T-helper 17 cell (primary cell): ENCODE data around the gene ZDHHC8. TPM values are rescaled to one million over a fixed set of nuclear protein-coding genes. Genes with fewer than 3 reads are reported as not detected.

ENCODE experiments used
- ATAC-seq: fragments of 150-1000 bp; cut with Tn5 transposase; 2 replicates; pipeline ENCODE4 v1.10.0; 2021; ENCODE audit warnings: mild to moderate bottlenecking, moderate library complexity
- DNase-seq, 3 donors: peaks; one replicate each; pipeline versions ENCODE4 v3.0.0 to v3.0.0-alpha.2; 2020 to 2021
- H3K9me3 ChIP-seq: one replicate; pipeline ENCODE4 v1.7.0; 2013; ENCODE audit warnings: low read length, mild to moderate bottlenecking; ENCODE audit not compliant: control insufficient read depth, poor library complexity, severe bottlenecking
- H3K27ac Mint-ChIP-seq: one replicate; pipeline ENCODE4 v1.8.0; 2022; ENCODE audit warnings: mild to moderate bottlenecking, moderate library complexity, mixed read lengths
- H3K27me3 Mint-ChIP-seq: one replicate; pipeline ENCODE4 v1.8.0; 2022; ENCODE audit warnings: mixed read lengths
- H3K36me3 Mint-ChIP-seq: one replicate; pipeline ENCODE4 v1.8.0; 2022; ENCODE audit warnings: low read depth, mixed read lengths
- H3K4me1 Mint-ChIP-seq: one replicate; pipeline ENCODE4 v1.8.0; 2022; ENCODE audit warnings: mild to moderate bottlenecking, mixed read lengths
- H3K4me3 Mint-ChIP-seq: one replicate; pipeline ENCODE4 v1.8.0; 2022; ENCODE audit warnings: mild to moderate bottlenecking, moderate library complexity, mixed read lengths
- total RNA-seq, 4 donors: library from RNA in 2 of 4; stranded (reverse) in 2 of 4; gene quantifications; one replicate each; pipeline ENCODE4 v1.2.3 and lab custom pipeline; 2022 to 2026

Gene ZDHHC8
- total RNA-seq, 2 donors from 2014 or later = 60.1 to 75.8 TPM

GRCh38 chr22:20090730-20091240 lies 40.8 kb upstream of the ZDHHC8 start:
- H3K27ac Mint-ChIP-seq = peak overlapping the region; percentile 51
- peaks cover 19% of the 10 kb centered on the region for H3K36me3 Mint-ChIP-seq
- no peaks in the 10 kb centered on the region for H3K27me3 Mint-ChIP-seq
- peaks cover 21% of the 10 kb centered on the region for H3K4me1 Mint-ChIP-seq
- ATAC-seq = no peak
- H3K9me3 ChIP-seq = no peaks in the 10 kb centered on the region
- DNase-seq = no peak
- H3K4me3 Mint-ChIP-seq = peak overlapping the region; percentile 33

GRCh38 chr22:20091690-20092476 lies 39.7 kb upstream of the ZDHHC8 start:
- H3K4me1 Mint-ChIP-seq = peaks cover 15% of the 10 kb centered on the region
- DNase-seq (no peak), ATAC-seq (peak; percentile 60)
- H3K27me3 Mint-ChIP-seq = no peaks in the 10 kb centered on the region
- peak overlapping the region; percentile 61 for H3K27ac Mint-ChIP-seq
- H3K4me3 Mint-ChIP-seq = no peak overlapping the region
- H3K9me3 ChIP-seq = no peaks in the 10 kb centered on the region
- peaks cover 16% of the 10 kb centered on the region for H3K36me3 Mint-ChIP-seq

- ATAC-seq (no peak), DNase-seq (no peak)
- H3K9me3 ChIP-seq = no peaks in the 10 kb centered on the region
- Mint-ChIP-seq H3K4me3 (no peak overlapping the region), H3K36me3 (peaks cover 15% of the 10 kb centered on the region), H3K4me1 (peaks cover 18% of the 10 kb centered on the region), H3K27ac (peak overlapping the region; percentile 61), H3K27me3 (no peaks in the 10 kb centered on the region)
These were observed 39.1 kb upstream of the ZDHHC8 start for GRCh38 chr22:20092477-20092854.

- no peak for DNase-seq
- peak overlapping the region; percentile 43 for H3K4me3 Mint-ChIP-seq
- no peaks in the 10 kb centered on the region for H3K27me3 Mint-ChIP-seq
- H3K27ac Mint-ChIP-seq = peak overlapping the region; percentile 61
- H3K9me3 ChIP-seq = no peaks in the 10 kb centered on the region
- H3K36me3 Mint-ChIP-seq = peaks cover 16% of the 10 kb centered on the region
- ATAC-seq = no peak
- peaks cover 19% of the 10 kb centered on the region for H3K4me1 Mint-ChIP-seq
These were observed 38.0 kb upstream of the ZDHHC8 start for GRCh38 chr22:20093418-20094196.

GRCh38 chr22:20094197-20094807 lies 37.3 kb upstream of the ZDHHC8 start:
- no peak for DNase-seq
- H3K9me3 ChIP-seq = no peaks in the 10 kb centered on the region
- Mint-ChIP-seq H3K27ac (peak overlapping the region; percentile 47), H3K27me3 (no peaks in the 10 kb centered on the region), H3K36me3 (peaks cover 16% of the 10 kb centered on the region), H3K4me3 (peak overlapping the region; percentile 43), H3K4me1 (peaks cover 22% of the 10 kb centered on the region)
- ATAC-seq = no peak

- Mint-ChIP-seq H3K4me1 (peaks cover 28% of the 10 kb centered on the region), H3K4me3 (no peak overlapping the region), H3K27me3 (no peaks in the 10 kb centered on the region), H3K27ac (peak overlapping the region; percentile 65), H3K36me3 (peaks cover 14% of the 10 kb centered on the region)
- no peaks in the 10 kb centered on the region for H3K9me3 ChIP-seq
- ATAC-seq = no peak
- no peak for DNase-seq
These were observed 36.1 kb upstream of the ZDHHC8 start for GRCh38 chr22:20095521-20095920.

GRCh38 chr22:20096574-20097420 lies 34.8 kb upstream of the ZDHHC8 start:
- H3K4me1 Mint-ChIP-seq = peaks cover 30% of the 10 kb centered on the region
- no peaks in the 10 kb centered on the region for H3K27me3 Mint-ChIP-seq
- H3K4me3 Mint-ChIP-seq = no peak overlapping the region
- ATAC-seq (no peak), DNase-seq (no peak)
- no peaks in the 10 kb centered on the region for H3K9me3 ChIP-seq
- peak overlapping the region; percentile 65 for H3K27ac Mint-ChIP-seq
- H3K36me3 Mint-ChIP-seq = peaks cover 7% of the 10 kb centered on the region

GRCh38 chr22:20099099-20099711 lies 32.4 kb upstream of the ZDHHC8 start:
- no peaks in the 10 kb centered on the region for H3K9me3 ChIP-seq
- H3K4me1 Mint-ChIP-seq = peaks cover 34% of the 10 kb centered on the region
- no peaks in the 10 kb centered on the region for H3K27me3 Mint-ChIP-seq
- no peak for ATAC-seq
- H3K4me3 Mint-ChIP-seq = peak overlapping the region; percentile 87
- H3K27ac Mint-ChIP-seq = peak overlapping the region; percentile 96
- no peak for DNase-seq
- peaks cover 7% of the 10 kb centered on the region for H3K36me3 Mint-ChIP-seq

- Mint-ChIP-seq H3K4me1 (peaks cover 31% of the 10 kb centered on the region), H3K36me3 (peaks cover 2% of the 10 kb centered on the region), H3K27me3 (no peaks in the 10 kb centered on the region), H3K27ac (peak overlapping the region; percentile 96), H3K4me3 (no peak overlapping the region)
- H3K9me3 ChIP-seq = no peaks in the 10 kb centered on the region
- no peak for DNase-seq
- no peak for ATAC-seq
These were observed 30.0 kb upstream of the ZDHHC8 start for GRCh38 chr22:20101638-20102037.

GRCh38 chr22:20102203-20102780 lies 29.3 kb upstream of the ZDHHC8 start:
- ATAC-seq (no peak), DNase-seq (no peak)
- H3K27ac Mint-ChIP-seq = peak overlapping the region; percentile 96
- peaks cover 2% of the 10 kb centered on the region for H3K36me3 Mint-ChIP-seq
- H3K4me3 Mint-ChIP-seq = peak overlapping the region; percentile 41
- H3K27me3 Mint-ChIP-seq = no peaks in the 10 kb centered on the region
- no peaks in the 10 kb centered on the region for H3K9me3 ChIP-seq
- H3K4me1 Mint-ChIP-seq = peaks cover 27% of the 10 kb centered on the region

GRCh38 chr22:20105456-20106204 lies 26.0 kb upstream of the ZDHHC8 start:
- ATAC-seq = no peak
- no peak for DNase-seq
- H3K36me3 Mint-ChIP-seq = peaks cover 2% of the 10 kb centered on the region
- H3K9me3 ChIP-seq = no peaks in the 10 kb centered on the region
- no peak overlapping the region for H3K4me3 Mint-ChIP-seq
- H3K27ac Mint-ChIP-seq = peak overlapping the region; percentile 16
- peaks cover 16% of the 10 kb centered on the region for H3K4me1 Mint-ChIP-seq
- H3K27me3 Mint-ChIP-seq = no peaks in the 10 kb centered on the region
